GM12865 (cell line): Measurements from ENCODE around the gene CREBZF.
"Not testable (repeated sequence)": the region's sequence is repeated elsewhere in the genome, so short reads cannot be mapped to it uniquely, and the experiment has no call there.

Experiments
- DNase-seq: peaks from one replicate; pipeline ENCODE4 v3.0.0; 2010; ENCODE audit warnings: low read depth
- H3K4me3 ChIP-seq: 2 replicates; pipeline ENCODE4 v1.5.1; 2011; ENCODE audit warnings: mild to moderate bottlenecking, low read depth, low read length, control low read depth
- CTCF ChIP-seq: IDR thresholded peaks from 2 replicates; pipeline ENCODE4 v1.5.1; 2011; ENCODE audit warnings: low read length, control low read depth, low read depth, inconsistent platforms; ENCODE audit not compliant: insufficient read depth; ENCODE audit errors: missing control alignments

CREBZF gene

DNA sequence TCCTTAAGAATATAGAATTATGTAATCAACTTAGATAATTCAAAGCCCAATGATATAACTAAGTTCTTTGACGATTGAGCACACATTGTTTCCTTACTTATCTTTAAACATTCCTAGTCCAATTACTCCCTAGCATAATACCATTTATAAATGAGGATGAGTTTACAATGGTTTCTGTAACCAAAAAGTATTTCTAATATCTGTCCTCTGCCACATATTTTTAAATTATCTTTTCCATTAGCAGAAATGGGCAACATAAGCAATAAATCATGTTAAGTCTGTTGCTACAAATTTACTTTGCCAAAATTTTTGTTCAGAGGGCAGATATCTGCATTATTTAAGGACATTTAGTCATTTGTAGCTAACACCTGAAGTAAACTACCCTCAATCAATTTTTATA is 6.7 kb downstream of the CREBZF start:
- no peak for DNase-seq
- no peak for TF ChIP-seq CTCF
- H3K4me3 ChIP-seq = no peak overlapping the region

- H3K4me3 ChIP-seq = no peak overlapping the region
- no peak for DNase-seq
- no peak for TF ChIP-seq CTCF
These were observed 8.2 kb downstream of the CREBZF start for GRCh38 chr11:85656777-85657176.

GRCh38 chr11:85654343-85654742 is 10.6 kb downstream of the CREBZF start:
- DNase-seq = not testable (repeated sequence)

GRCh38 chr11:85652786-85653447 is 12.0 kb downstream of the CREBZF start:
- no peak for DNase-seq
- H3K4me3 ChIP-seq = no peak overlapping the region
- no peak for TF ChIP-seq CTCF

More at GRCh38 chr11:85654343-85654742, 10.6 kb downstream of the CREBZF start:
- H3K4me3 ChIP-seq = not testable (repeated sequence)

DNA sequence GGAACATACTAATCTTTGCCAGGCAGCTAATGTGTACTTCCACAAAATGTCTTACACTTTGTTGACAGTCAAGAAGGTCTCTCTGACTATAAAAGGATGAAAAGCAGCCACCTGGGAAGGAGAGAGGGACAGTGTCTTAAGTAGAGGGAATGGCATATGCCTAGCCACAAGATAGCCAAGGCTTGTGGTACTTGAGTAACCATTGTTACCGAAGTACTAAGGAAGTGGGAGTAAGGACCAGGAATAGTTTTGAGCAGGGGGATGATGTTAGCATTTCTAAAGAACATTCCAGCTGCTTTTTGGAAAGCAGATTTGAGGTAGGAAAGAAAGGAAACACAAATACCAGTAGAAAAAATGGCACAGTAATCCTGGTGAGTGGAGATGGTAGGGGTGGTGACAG is 13.8 kb downstream of the CREBZF start:
- H3K4me3 ChIP-seq = no peak overlapping the region
- DNase-seq = no peak
- TF ChIP-seq CTCF = no peak

- peak within 1 kb of the TSS; percentile 86 for H3K4me3 ChIP-seq
- DNase-seq = peak; percentile 92
- TF ChIP-seq CTCF = no peak
These were observed 17.2 kb downstream of the CREBZF start, which contains the start of gene TMEM126A for GRCh38 chr11:85647604-85648299. Gene TMEM126A, plus strand, starts transcription at chr11:85647967. Its CDS starts 2,289 bp downstream, at chr11:85650256.

DNA sequence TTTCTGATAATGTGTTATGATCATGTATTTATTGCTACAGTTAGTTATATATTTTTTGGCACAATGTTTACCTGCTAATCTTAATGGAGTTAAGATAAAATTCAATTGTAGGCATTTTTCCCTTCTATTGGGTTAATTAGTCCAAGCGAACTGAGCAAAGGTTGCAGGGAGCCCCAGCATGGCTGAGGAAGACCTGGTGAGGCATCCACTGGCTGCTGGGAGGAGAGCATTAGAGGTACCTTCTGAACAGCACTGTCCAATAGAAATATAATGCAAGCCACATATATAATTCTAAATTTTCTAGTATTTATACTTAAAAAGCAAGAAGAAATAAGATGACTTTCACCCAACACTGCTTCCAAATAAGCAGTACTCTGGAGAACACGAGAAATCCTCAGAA is 17.9 kb downstream of the CREBZF start:
- H3K4me3 ChIP-seq = peak overlapping the region; percentile 86
- no peak for DNase-seq
- no peak for TF ChIP-seq CTCF
